ENCODE data around the gene TUSC2.

DNA sequence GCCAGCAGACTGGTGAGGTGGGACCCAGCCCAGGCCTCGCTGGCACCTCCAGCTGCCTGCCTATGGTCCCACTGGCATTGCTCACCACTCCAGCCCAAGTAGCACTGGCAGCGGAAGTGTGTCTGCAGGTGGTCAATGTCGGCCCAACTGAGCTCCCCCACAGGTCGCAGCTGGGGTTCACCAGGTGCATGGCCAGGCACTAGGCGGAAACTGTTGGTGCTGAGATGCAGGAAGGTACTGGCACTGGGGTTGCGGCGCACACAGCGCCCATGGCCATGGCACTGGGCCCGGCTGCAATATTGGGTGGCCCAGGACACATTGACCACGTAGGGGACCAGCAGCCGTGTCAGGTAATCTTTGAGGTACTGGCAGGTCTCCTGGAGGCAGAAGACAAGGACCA, 9.9 kb downstream of the TUSC2 start:
- TF ChIP-seq CTCF (IDR thresholded peaks at IDR 0.05; ENCODE audit: poor library complexity, severe bottlenecking), result no peak
- no peak for TF ChIP-seq EZH2 (IDR thresholded peaks at IDR 0.05; ENCODE audit: borderline replicate concordance, insufficient read depth, low read length, poor library complexity, severe bottlenecking)

Data from neural cell (in vitro differentiated cells).